H1 (cell line): ENCODE results near the gene C6orf163. TPM values are rescaled to one million over a fixed set of nuclear protein-coding genes. Genes with fewer than 3 reads are reported as not detected.

Experiments used
- ATF3 ChIP-seq: IDR thresholded peaks from 2 replicates; pipeline ENCODE4 v1.6.1; 2011; ENCODE audit warnings: low read depth, mild to moderate bottlenecking, low read length; ENCODE audit not compliant: insufficient read depth
- CHD7 ChIP-seq: fragments of 300-600 bp; sonication (generic); IDR thresholded peaks from 2 replicates; pipeline ENCODE4 v1.7.1; 2012; ENCODE audit warnings: low read length, moderate library complexity, mild to moderate bottlenecking, inconsistent platforms; ENCODE audit not compliant: insufficient replicate concordance
- CTBP2 ChIP-seq: IDR thresholded peaks from 2 replicates; pipeline ENCODE4 v1.7.0; 2011; ENCODE audit warnings: borderline replicate concordance, mild to moderate bottlenecking, moderate library complexity, mixed read lengths, low read length; ENCODE audit not compliant: insufficient read depth, insufficient read length
- E2F6 ChIP-seq: IDR thresholded peaks from 2 replicates; pipeline ENCODE4 v1.6.1; 2012; ENCODE audit warnings: inconsistent platforms
- EP300 ChIP-seq, 2 experiments: IDR thresholded peaks; 1 replicate in 1 of 2; 2 replicates in 1 of 2; pipeline ENCODE4 v1.6.1; 2011 to 2012; ENCODE audit warnings: low read depth in 2 of 2, low read length in 2 of 2, mild to moderate bottlenecking in 2 of 2, borderline replicate concordance in 1 of 2, inconsistent platforms in 1 of 2, moderate library complexity in 1 of 2
- MAFK ChIP-seq: IDR thresholded peaks from 2 replicates; pipeline ENCODE4 v1.6.1; 2012; ENCODE audit warnings: low read depth, mild to moderate bottlenecking, improper control_type of control experiment, low read length
- POLR2AphosphoS5 ChIP-seq: IDR thresholded peaks from 2 replicates; pipeline ENCODE4 v1.6.1; 2011; ENCODE audit warnings: low read depth, low read length
- RXRA ChIP-seq: IDR thresholded peaks from 2 replicates; pipeline ENCODE4 v1.6.1; 2011; ENCODE audit warnings: low read depth, mild to moderate bottlenecking, low read length, moderate library complexity; ENCODE audit not compliant: insufficient read depth
- polyA plus RNA-seq, 7 experiments: library from polyadenylated mRNA; depleted of rRNA in 3 of 7; stranded (reverse) in 5 of 7; unstranded in 2 of 7; fragments of >200 nt in 5 of 7; fragments of 200-250 nt in 2 of 7; gene quantifications; 1 replicate in 5 of 7; 2 replicates in 1 of 7; 4 replicates in 1 of 7; pipeline versions ENCODE4 v1.2.1 to v1.2.3, GENCODE V29; 2011 to 2013; ENCODE audit warnings: missing spikeins in 2 of 7, mixed read lengths in 2 of 7
- total RNA-seq: library from RNA; stranded (reverse); fragmentation: NEBNext Ultra II Directional; extraction: Animal tissue kit (Norgen Biotek cat#: 25700); gene quantifications from 2 replicates; pipeline ENCODE4 v1.2.1, GENCODE V29; 2021

Gene C6orf163
- total and polyA plus RNA-seq, 2 of the 8 experiments (the other 6 are each of a cell fraction or from before 2014, with no cell fraction given): 0.36 to 1.5 TPM

GRCh38 chr6:87346700-87347099, 2.1 kb downstream of the C6orf163 start (continued):
- no peak for TF ChIP-seq CHD7
- no peak for TF ChIP-seq RXRA
- no peak for TF ChIP-seq ATF3
- no peak for TF ChIP-seq EP300 (IDR thresholded peaks at IDR 0.05; ENCODE audit: borderline replicate concordance in 1 of 2, low read depth in 2 of 2, low read length in 2 of 2)
- no peak for TF ChIP-seq MAFK
- no peak for TF ChIP-seq CTBP2
- TF ChIP-seq POLR2AphosphoS5: no peak
- TF ChIP-seq E2F6: no peak
